ENCODE measurements around the gene GRM7.

- no peak for TF ChIP-seq CTCF (IDR thresholded peaks at IDR 0.05)
- TF ChIP-seq POLR2A (IDR thresholded peaks at IDR 0.05): no peak
Measured at GRCh38 chr3:7204848-7205156, 343.9 kb downstream of the GRM7 start.
